Heart left ventricle (tissue), 16 donors: ENCODE results near the gene TMEM238. TPM values are rescaled to one million over a fixed set of nuclear protein-coding genes. Genes with fewer than 3 reads are reported as not detected.

Experiments
- ATAC-seq, 4 donors: fragments of 200-7000 bp; cut with Tn5 transposase; one replicate each; pipeline ENCODE4 v1.9.1; 2020 to 2022; ENCODE audit warnings: moderate library complexity in 4 of 4, mild to moderate bottlenecking in 3 of 4, moderate number of reproducible peaks in 1 of 4
- DNase-seq, 5 donors: peaks; one replicate each; pipeline ENCODE4 v3.0.0-alpha.2; 2020
- H3K27ac ChIP-seq, 12 donors: fragments of 200-600 bp; sonication (generic) in 4 of 12; one replicate each; pipeline versions ENCODE4 v1.5.0 to v1.8.0; 2016 to 2022; ENCODE audit warnings: mild to moderate bottlenecking in 2 of 12
- H3K27me3 ChIP-seq, 9 donors: fragments of 200-600 bp; sonication (generic) in 2 of 9; one replicate each; pipeline versions ENCODE4 v1.5.1 to v1.8.0; 2016 to 2022; ENCODE audit warnings: mild to moderate bottlenecking in 3 of 9
- H3K36me3 ChIP-seq, 9 donors: fragments of 200-600 bp; sonication (generic) in 2 of 9; one replicate each; pipeline versions ENCODE4 v1.5.0 to v1.8.0; 2018 to 2022; ENCODE audit warnings: mild to moderate bottlenecking in 2 of 9
- H3K4me1 ChIP-seq, 12 donors: fragments of 200-600 bp; sonication (generic) in 4 of 12; one replicate each; pipeline versions ENCODE4 v1.5.0 to v1.8.0; 2016 to 2022; ENCODE audit warnings: mild to moderate bottlenecking in 3 of 12
- H3K4me3 ChIP-seq, 12 donors: fragments of 200-600 bp; sonication (generic) in 4 of 12; one replicate each; pipeline versions ENCODE4 v1.5.0 to v1.8.0; 2017 to 2022; ENCODE audit warnings: mild to moderate bottlenecking in 9 of 12, moderate library complexity in 4 of 12
- H3K9me3 ChIP-seq, 12 donors: fragments of 200-600 bp; sonication (generic) in 4 of 12; one replicate each; pipeline versions ENCODE4 v1.5.0 to v1.8.0; 2016 to 2022; ENCODE audit warnings: mild to moderate bottlenecking in 1 of 12
- CTCF ChIP-seq, 12 donors: fragments of 200-600 bp; sonication (generic) in 4 of 12; IDR thresholded peaks; one replicate each; pipeline versions ENCODE4 v1.5.0 to v1.8.0; 2018 to 2022; ENCODE audit warnings: antibody characterized with exemption in 12 of 12, mild to moderate bottlenecking in 5 of 12
- POLR2A ChIP-seq, 2 donors: fragments of 450-650 bp; IDR thresholded peaks; one replicate each; pipeline ENCODE4 v1.6.1; 2017; ENCODE audit warnings: antibody characterized with exemption in 2 of 2, mild to moderate bottlenecking in 2 of 2, moderate library complexity in 2 of 2
- WGBS, 4 donors: extraction: QIAGEN DNeasy Blood & Tissue Kit in 2 of 4; methylation state at CpG; one replicate each; pipeline versions ENCODE4 v1.1.5 to v1.1.7; 2013 to 2018; 5-methylcytosine and 5-hydroxymethylcytosine counted together
- intact Hi-C, 10 donors: fragments of 100-400 bp; cut with DNase I; formaldehyde crosslinking; loops; one replicate each; pipeline versions ENCODE4 v1.11.1 to v1.14.2; 2022
- polyA plus RNA-seq, 2 donors: library from polyadenylated mRNA; stranded (reverse); fragments of 200-250 nt; gene quantifications; one replicate each; pipeline ENCODE4 v1.2.3, GENCODE V29; 2013
- total RNA-seq, 9 donors: library from RNA; depleted of rRNA in 2 of 9; stranded (reverse); fragments of >200 nt in 2 of 9; fragmentation: NEBNext Ultra II Directional in 3 of 9; extraction: Animal tissue kit (Norgen Biotek cat#: 25700) in 3 of 9; gene quantifications; one replicate each; pipeline versions ENCODE4 v1.1.0 to v1.2.4, GENCODE V29; 2016 to 2023
- donor health status: ischemic (EF 13 %, LVEDD 7.1; RV severe dilation, severe dysfunction).
- donor health status: healthy with polysubstance abuse.
- donor health status: DM: no; HTN: yes; CAD: no.
- donor health status: DM: no; HTN: no; CAD: no.
- donor health status: ischemic (EF 25% LVEDD 6.9; RV normal size, moderate dysfunction).
- donor health status: ischemic (EF 25% LVEDD 5.7; RV mildly dilated, moderate dysfunction).
- donor health status: healthy.
- donor health status: DM: yes; HTN: yes; CAD: no.
- donor health status: ischemic (EF 35%, LVEDD 5.7; RV mildly dilated, moderate dysfunction).
- donor health status: nonischemic (EF 11% LVEDD 7.7; RV severe dilation, severe dysfunction).
- donor health status: DM: yes; HTN: yes; CAD: no.
- donor health status: PGD.
- donor health status: ischemic (EF 29% LVEDD 5.4; RV normal size, mild dysfunction).
- donor health status: nonischemic (EF 23%, LVEDD 6.1; RV moderate dilation, normal function).

TMEM238 gene
- total and polyA plus RNA-seq, 11 donors, result 0.35 to 2.2 (median 0.56) TPM; not detected in 4

GRCh38 chr19:55372316-55373081 is 11.6 kb downstream of the TMEM238 start:
- no peak overlapping the region for H3K4me3 ChIP-seq
- peaks cover 38 to 93% (median 81%) of the 10 kb centered on the region in 9 donors for H3K27me3 ChIP-seq
- peaks cover 0 to 30% (median 3%) of the 10 kb centered on the region in 12 donors for H3K4me1 ChIP-seq
- 39 to 44% (median 41%) methylated on average over 8 to 24 of the region's 24 CpGs for WGBS, 4 donors
- intact Hi-C loops, result loop anchor here in 2 of 10 donors (10.0 kb wide), 1 partner anchor 68 kb away; no protein-coding TSS in a partner anchor
- H3K27ac ChIP-seq, result no peak overlapping the region
- no peaks in the 10 kb centered on the region for H3K36me3 ChIP-seq
- TF ChIP-seq CTCF (IDR thresholded peaks at IDR 0.05) (no peak), POLR2A (IDR thresholded peaks at IDR 0.05) (no peak)
- DNase-seq (no peak), ATAC-seq (no peak)
- no peaks in the 10 kb centered on the region for H3K9me3 ChIP-seq

DNA sequence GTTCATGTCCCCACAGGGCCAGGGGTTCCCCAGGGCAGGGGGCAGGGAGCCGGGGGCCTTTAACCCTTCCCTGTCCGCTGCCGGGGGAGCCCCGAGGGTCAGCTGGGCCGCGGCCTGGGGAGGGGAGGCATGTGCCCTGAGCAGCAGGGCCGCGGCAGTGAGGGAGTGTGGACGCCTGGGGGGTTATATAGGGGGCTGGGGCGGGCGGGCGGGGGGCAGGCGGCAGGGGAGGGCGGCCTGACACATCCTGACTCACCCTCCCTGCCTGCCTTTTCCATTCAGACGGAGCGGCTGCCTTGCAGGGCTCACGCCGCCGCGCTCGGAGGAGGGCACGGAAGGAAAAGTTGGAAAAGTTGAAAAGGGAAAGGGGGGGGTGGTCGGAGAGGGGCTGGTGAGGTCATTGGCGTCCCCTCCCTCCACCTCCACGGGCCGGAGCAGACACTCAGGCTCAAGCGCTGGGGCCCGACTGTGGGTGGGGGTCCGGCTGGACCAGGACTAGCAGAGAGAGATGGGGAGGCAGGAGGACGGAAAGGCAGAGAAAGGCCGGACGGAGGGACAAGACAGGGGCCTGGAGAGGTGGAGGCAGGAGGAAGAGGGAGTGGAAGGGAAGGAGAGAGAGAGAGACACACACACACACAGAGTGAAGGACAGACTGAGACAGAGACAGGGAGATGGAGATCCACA is 13.6 kb downstream of the TMEM238 start, which contains the start of gene IL11:
IL11 (minus strand) TSS at position 159 of the 684 bp plus-strand sequence; CDS start at position 6, 153 bp downstream.
- intact Hi-C loops, result loop anchor here in 2 of 10 donors (10.0 kb wide), 1 partner anchor 66 kb away; no protein-coding TSS in a partner anchor
- WGBS, 4 donors, result 4 to 10% (median 7%) methylated on average over 22 to 31 of the region's 32 CpGs

DNA sequence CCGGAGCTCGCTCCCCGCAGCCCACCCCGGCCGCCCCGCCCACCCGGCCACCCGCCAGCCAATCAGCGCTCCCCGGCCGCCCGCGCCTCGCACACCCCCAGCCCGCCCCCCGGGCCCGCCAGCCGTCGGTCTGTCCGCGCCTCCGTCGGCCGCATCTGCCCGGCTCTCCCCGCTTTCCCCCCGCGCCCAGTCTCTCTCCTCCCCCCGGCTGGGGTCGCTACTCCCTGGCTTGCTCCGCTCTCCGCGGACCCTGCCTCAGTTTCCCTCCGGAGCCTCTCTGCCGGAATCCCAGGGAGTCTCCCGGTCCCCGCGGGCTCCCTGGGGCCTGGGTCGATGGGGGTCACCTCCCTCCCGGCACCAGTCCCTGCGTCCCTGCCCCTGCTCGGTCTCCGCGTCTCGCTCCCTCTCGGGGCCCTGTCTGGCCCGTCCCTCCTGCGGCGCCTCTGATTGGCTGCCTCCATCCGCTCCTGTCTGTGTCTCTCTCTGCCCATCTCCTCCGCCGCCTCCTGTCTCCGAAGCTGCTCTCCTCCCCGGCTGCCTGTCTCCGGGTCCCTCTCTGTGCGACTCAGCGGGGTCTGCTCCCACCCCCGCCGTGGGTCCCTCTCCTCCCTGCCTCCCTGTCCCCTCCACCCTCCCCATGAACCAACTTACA is 14.3 kb downstream of the TMEM238 start:
- Histone ChIP-seq H3K9me3 (no peaks in the 10 kb centered on the region), H3K4me1 (peaks cover 0 to 27% (median 3%) of the 10 kb centered on the region in 12 donors), H3K4me3 (peak overlapping the region in 10 of 12 donors; percentile 5 to 42 (median 28)), H3K36me3 (no peaks in the 10 kb centered on the region), H3K27ac (no peak overlapping the region), H3K27me3 (peaks cover 38 to 74% (median 59%) of the 10 kb centered on the region in 9 donors)
- TF ChIP-seq POLR2A (IDR thresholded peaks at IDR 0.05), result no peak
- TF ChIP-seq CTCF (IDR thresholded peaks at IDR 0.05), result no peak
- ATAC-seq (peak in 3 of 4 donors; percentile 45 to 55 (median 46)), DNase-seq (peak in 1 of 5 donors; percentile 52)
- 1 to 2% (median 1%) methylated on average over 20 to 59 of the region's 59 CpGs for WGBS, 4 donors
- intact Hi-C loops, result loop anchor here in 2 of 10 donors (10.0 kb wide), 1 partner anchor 65 kb away; no protein-coding TSS in a partner anchor

More for the DNA sequence above, 13.6 kb downstream of the TMEM238 start, which contains the start of gene IL11:
- Histone ChIP-seq H3K36me3 (no peaks in the 10 kb centered on the region), H3K4me3 (peak within 1 kb of the TSS in 10 of 12 donors; percentile 5 to 42 (median 28)), H3K27ac (no peak within 1 kb of the TSS), H3K9me3 (no peaks in the 10 kb centered on the region), H3K27me3 (peaks cover 38 to 79% (median 63%) of the 10 kb centered on the region in 9 donors), H3K4me1 (peaks cover 0 to 27% (median 3%) of the 10 kb centered on the region in 12 donors)
- TF ChIP-seq CTCF (IDR thresholded peaks at IDR 0.05), result no peak
- TF ChIP-seq POLR2A (IDR thresholded peaks at IDR 0.05), result no peak
- ATAC-seq (peak in 1 of 4 donors; percentile 17), DNase-seq (peak in 1 of 5 donors; percentile 54)
